Transverse colon (tissue), 4 donors: ENCODE results near the gene NPIPB6. TPM values are rescaled to one million over a fixed set of nuclear protein-coding genes. Genes with fewer than 3 reads are reported as not detected.
"Not testable (repeated sequence)": the region's sequence is repeated elsewhere in the genome, so short reads cannot be mapped to it uniquely, and the experiment has no call there.

Experiments used
- DNase-seq: peaks from one replicate; pipeline ENCODE4 v3.0.0-alpha.2; 2019
- H3K27ac ChIP-seq, 4 donors: fragments of 200-600 bp; sonication (generic); 2 replicates each; pipeline ENCODE4 v1.5.1; 2016 to 2018; ENCODE audit warnings: inconsistent platforms in 4 of 4
- H3K27me3 ChIP-seq: fragments of 200-600 bp; sonication (generic); 2 replicates; pipeline ENCODE4 v1.5.1; 2017; ENCODE audit warnings: inconsistent platforms
- H3K36me3 ChIP-seq, 4 donors: fragments of 200-600 bp; sonication (generic); 2 replicates each; pipeline ENCODE4 v1.5.1; 2017 to 2019; ENCODE audit warnings: inconsistent platforms in 4 of 4
- H3K4me1 ChIP-seq, 4 donors: fragments of 200-600 bp; sonication (generic); 2 replicates each; pipeline ENCODE4 v1.5.1; 2017 to 2020; ENCODE audit warnings: inconsistent platforms in 4 of 4
- H3K4me3 ChIP-seq, 4 donors: fragments of 200-600 bp; sonication (generic); 1 replicate in 1 of 4; 2 replicates in 3 of 4; pipeline versions ENCODE4 v1.5.1 to v1.6.1; 2017 to 2019; ENCODE audit warnings: inconsistent platforms in 4 of 4
- H3K9me3 ChIP-seq, 2 donors: fragments of 200-600 bp; sonication (generic); 2 replicates each; pipeline ENCODE4 v1.5.1; 2017 to 2019; ENCODE audit warnings: inconsistent platforms in 2 of 2
- WGBS, 2 donors: methylation state at CpG; one replicate each; pipeline ENCODE4 v1.1.5; 2018; ENCODE audit warnings: low coverage in 1 of 2; 5-methylcytosine and 5-hydroxymethylcytosine counted together
- in situ Hi-C, 4 donors: fragments of 200-750 bp; cut with MboI; loops; one replicate each; pipeline versions ENCODE4 v1.15.0 to v1.15.1; 2017; ENCODE audit warnings: low sequenced_read_pairs in 3 of 4, low pct_ligation_motif_present in 1 of 4, low pct_unique_long_range_greater_than_20kb in 1 of 4
- intact Hi-C: fragments of 100-400 bp; cut with DNase I; formaldehyde crosslinking; loops from one replicate; pipeline ENCODE4 v1.15.1; 2023; ENCODE audit warnings: low total_unique reads
- total RNA-seq, 4 donors: library from RNA; depleted of rRNA; stranded (reverse); fragments of >200 nt; gene quantifications; one replicate each; pipeline ENCODE4 v1.1.0, GENCODE V29; 2016

Gene NPIPB6
- 10 to 100 TPM in 1 of 4 donors, 1 to 10 TPM in 1, not detected in 2; 5.8 to 12.7 TPM for total RNA-seq

- no CpG with 5 or more reads among the region's 5 CpGs for WGBS, 2 donors
- in situ Hi-C loops, H3K4me1 ChIP-seq, H3K9me3 ChIP-seq, H3K4me3 ChIP-seq, intact Hi-C loops, H3K27ac ChIP-seq, H3K27me3 ChIP-seq, H3K36me3 ChIP-seq, DNase-seq: not testable (repeated sequence)
These were observed at the start of gene NPIPB6 for GRCh38 chr16:28363408-28363807. Gene NPIPB6, minus strand, starts transcription at chr16:28363508. Its CDS starts 686 bp downstream, at chr16:28362822.

- H3K36me3 ChIP-seq, H3K9me3 ChIP-seq, H3K27me3 ChIP-seq, H3K27ac ChIP-seq, DNase-seq, in situ Hi-C loops, H3K4me1 ChIP-seq, intact Hi-C loops: not testable (repeated sequence)
- WGBS, 2 donors: no CpG with 5 or more reads among the region's 66 CpGs
- H3K4me3 ChIP-seq: peak within 1 kb of the TSS in 1 of 4 donors; percentile 24
These were observed 40.1 kb upstream of the NPIPB6 start, which contains the start of gene EIF3CL for GRCh38 chr16:28403220-28404072. Gene EIF3CL, minus strand, starts transcription at chr16:28403841. Its CDS starts 223 bp downstream, at chr16:28403618.

GRCh38 chr16:28392054-28392453, 28.7 kb upstream of the NPIPB6 start:
- H3K4me1 ChIP-seq, H3K36me3 ChIP-seq, H3K9me3 ChIP-seq, H3K4me3 ChIP-seq, intact Hi-C loops, H3K27ac ChIP-seq, DNase-seq, H3K27me3 ChIP-seq, in situ Hi-C loops: not testable (repeated sequence)
- WGBS, 2 donors: no CpG with 5 or more reads among the region's 5 CpGs

GRCh38 chr16:28382177-28382867, 19.0 kb upstream of the NPIPB6 start:
- H3K36me3 ChIP-seq, H3K27ac ChIP-seq, H3K9me3 ChIP-seq, H3K4me1 ChIP-seq, H3K27me3 ChIP-seq, in situ Hi-C loops, intact Hi-C loops, H3K4me3 ChIP-seq, DNase-seq: not testable (repeated sequence)
- no CpG with 5 or more reads among the region's 10 CpGs for WGBS, 2 donors

GRCh38 chr16:28377822-28378221, 14.5 kb upstream of the NPIPB6 start:
- H3K36me3 ChIP-seq, H3K27me3 ChIP-seq, intact Hi-C loops, H3K4me1 ChIP-seq, in situ Hi-C loops, H3K4me3 ChIP-seq, H3K9me3 ChIP-seq, H3K27ac ChIP-seq: not testable (repeated sequence)
- 83% methylated on average over 8 of the region's 10 CpGs; no CpG with 5 or more reads in 1 of the 2 donors for WGBS, 2 donors
- DNase-seq: peak; percentile 4

- in situ Hi-C loops, H3K4me3 ChIP-seq, H3K4me1 ChIP-seq, H3K27me3 ChIP-seq, H3K27ac ChIP-seq, H3K36me3 ChIP-seq, DNase-seq, intact Hi-C loops, H3K9me3 ChIP-seq: not testable (repeated sequence)
- 92% methylated on average over 18 of the region's 38 CpGs; no CpG with 5 or more reads in 1 of the 2 donors for whole genome bisulfite sequencing, 2 donors
These were observed 13.9 kb upstream of the NPIPB6 start for GRCh38 chr16:28377108-28377625.

GRCh38 chr16:28375115-28375514, 11.8 kb upstream of the NPIPB6 start:
- WGBS, 2 donors: 0% methylated on average over 2 of the region's 8 CpGs; no CpG with 5 or more reads in 1 of the 2 donors
- in situ Hi-C loops, H3K36me3 ChIP-seq, intact Hi-C loops, H3K4me1 ChIP-seq, H3K9me3 ChIP-seq, H3K4me3 ChIP-seq, H3K27ac ChIP-seq, H3K27me3 ChIP-seq: not testable (repeated sequence)
- DNase-seq: peak; percentile 13

GRCh38 chr16:28374281-28374680, 11.0 kb upstream of the NPIPB6 start:
- H3K36me3 ChIP-seq, H3K4me3 ChIP-seq, H3K27ac ChIP-seq, H3K9me3 ChIP-seq, in situ Hi-C loops, H3K27me3 ChIP-seq, intact Hi-C loops, H3K4me1 ChIP-seq: not testable (repeated sequence)
- peak; percentile 4 for DNase-seq
- WGBS, 2 donors: 2% methylated on average over 7 of the region's 25 CpGs; no CpG with 5 or more reads in 1 of the 2 donors

GRCh38 chr16:28367926-28368325, 4.6 kb upstream of the NPIPB6 start:
- DNase-seq: peak; percentile 5

More at GRCh38 chr16:28367926-28368325, 4.6 kb upstream of the NPIPB6 start:
- H3K36me3 ChIP-seq, intact Hi-C loops, H3K4me1 ChIP-seq, H3K27me3 ChIP-seq, H3K4me3 ChIP-seq, H3K27ac ChIP-seq, H3K9me3 ChIP-seq, in situ Hi-C loops: not testable (repeated sequence)
- 28% methylated on average over 17 of the region's 32 CpGs; no CpG with 5 or more reads in 1 of the 2 donors for WGBS, 2 donors
